GM19397 (cell line): ENCODE data around the gene KCNK17.
"Not testable (repeated sequence)": the region's sequence is repeated elsewhere in the genome, so short reads cannot be mapped to it uniquely, and the experiment has no call there.

Source experiments
- ATAC-seq: cut with Tn5 transposase; IDR thresholded peaks from one replicate; pipeline ENCODE4 v1.9.1; 2021; ENCODE audit warnings: mild to moderate bottlenecking, moderate library complexity; ENCODE audit not compliant: unreplicated experiment

The KCNK17 gene

GRCh38 chr6:39302669-39303424, 11.4 kb downstream of the KCNK17 start:
- ATAC-seq = peak; percentile 80

DNA sequence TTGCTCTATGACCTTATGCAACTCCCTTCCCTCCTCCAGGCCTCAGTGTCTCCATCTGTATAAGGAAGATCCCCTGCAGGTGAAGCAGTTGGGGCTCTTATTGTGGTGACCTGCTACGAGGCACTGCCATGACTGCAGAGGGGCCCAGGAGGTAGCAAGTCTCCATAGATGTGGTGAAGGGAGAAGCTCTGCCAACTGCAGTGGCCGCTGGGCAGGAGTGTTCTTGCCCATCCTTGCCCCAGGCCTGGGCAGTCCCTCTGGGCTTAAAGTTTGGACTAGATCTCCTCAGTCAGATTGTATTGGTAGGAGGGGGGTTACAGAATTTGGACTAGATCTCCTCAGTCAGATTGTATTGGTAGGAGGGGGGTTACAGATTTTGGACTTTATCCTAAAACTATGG, 12.2 kb downstream of the KCNK17 start:
- ATAC-seq = no peak

DNA sequence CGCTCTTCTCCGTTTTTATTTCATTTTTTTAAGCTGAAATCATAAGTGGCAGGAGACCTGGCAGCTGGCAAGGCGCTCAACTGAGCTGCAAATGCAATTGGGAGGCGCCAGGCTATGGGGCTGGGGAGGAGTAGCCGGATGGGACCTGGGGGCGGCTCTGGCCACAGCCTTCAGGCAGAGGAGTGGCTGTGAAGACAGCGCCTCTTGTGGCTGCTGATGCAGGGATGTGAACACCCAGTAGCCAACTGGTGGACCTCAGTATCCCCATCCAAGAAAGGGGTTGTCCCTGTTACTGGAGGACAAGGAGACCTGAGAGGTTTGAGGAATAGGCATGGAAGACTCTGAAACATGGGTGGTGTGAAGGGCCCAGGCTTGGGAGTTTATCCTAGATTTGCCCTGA, 12.6 kb downstream of the KCNK17 start:
- ATAC-seq = no peak

- ATAC-seq = no peak
These were observed 13.5 kb downstream of the KCNK17 start for GRCh38 chr6:39300739-39301138.

DNA sequence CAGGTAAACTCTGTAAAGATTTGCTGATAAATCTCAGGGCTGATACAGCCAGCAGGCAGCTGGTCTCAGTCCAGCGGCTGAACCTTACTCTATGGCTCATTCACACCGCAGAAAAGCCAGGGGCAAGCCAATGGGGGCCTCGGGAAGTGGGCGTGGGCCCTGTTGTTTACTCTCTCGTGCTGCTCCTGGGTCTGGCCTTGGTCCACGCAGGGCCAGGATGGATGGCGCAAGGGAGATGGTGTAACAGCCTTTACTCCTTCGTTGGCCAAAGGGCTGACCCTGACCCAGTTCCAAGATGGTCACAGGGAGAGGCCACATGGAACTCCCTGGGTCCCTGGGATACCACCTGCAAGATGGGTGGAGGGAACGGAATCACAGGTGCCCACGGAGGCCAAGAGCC, 16.2 kb downstream of the KCNK17 start:
- no peak for ATAC-seq

GRCh38 chr6:39296745-39297640, 17.2 kb downstream of the KCNK17 start:
- no peak for ATAC-seq

- ATAC-seq = no peak
These were observed 18.6 kb downstream of the KCNK17 start for GRCh38 chr6:39295611-39296011.

GRCh38 chr6:39294899-39295298, 19.3 kb downstream of the KCNK17 start:
- ATAC-seq = no peak

DNA sequence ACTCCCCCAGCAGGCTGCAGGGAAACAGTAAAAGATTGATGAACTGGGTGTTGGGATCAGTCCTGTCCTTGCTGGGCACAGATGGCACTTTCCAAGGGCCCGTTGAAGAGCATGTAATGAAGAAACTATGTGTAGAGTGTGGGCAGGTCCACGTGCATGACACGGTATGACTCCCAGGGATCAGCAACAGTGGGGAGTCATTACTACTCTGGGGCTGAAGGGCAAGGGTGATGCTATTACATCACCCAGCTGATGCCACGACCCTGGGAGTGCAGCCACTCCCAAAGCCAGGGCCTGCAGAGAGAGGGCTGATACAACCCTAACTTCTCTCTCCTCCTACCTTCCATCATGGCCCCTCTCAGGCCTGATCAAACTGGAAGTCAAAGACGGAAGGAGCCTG, 20.1 kb downstream of the KCNK17 start:
- ATAC-seq = no peak

DNA sequence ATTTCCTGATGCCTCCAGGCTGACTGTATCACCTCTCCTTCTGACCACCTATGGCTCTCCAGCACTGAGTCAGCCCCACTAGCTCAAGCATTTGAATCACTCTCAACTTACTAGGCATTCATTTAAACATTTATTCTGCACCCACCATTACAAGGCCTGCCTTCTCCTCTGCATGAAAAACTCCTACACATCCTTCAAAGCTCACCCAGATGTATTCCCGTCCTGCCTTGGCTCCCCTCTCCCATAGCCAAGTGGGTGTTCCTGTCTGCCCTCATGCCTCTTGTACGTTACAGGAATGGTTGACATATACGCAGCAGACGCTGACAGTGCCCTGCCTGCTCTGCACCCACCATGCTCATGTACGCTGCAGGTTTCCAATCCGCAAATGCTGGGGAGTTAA, 21.6 kb downstream of the KCNK17 start:
- ATAC-seq = no peak

DNA sequence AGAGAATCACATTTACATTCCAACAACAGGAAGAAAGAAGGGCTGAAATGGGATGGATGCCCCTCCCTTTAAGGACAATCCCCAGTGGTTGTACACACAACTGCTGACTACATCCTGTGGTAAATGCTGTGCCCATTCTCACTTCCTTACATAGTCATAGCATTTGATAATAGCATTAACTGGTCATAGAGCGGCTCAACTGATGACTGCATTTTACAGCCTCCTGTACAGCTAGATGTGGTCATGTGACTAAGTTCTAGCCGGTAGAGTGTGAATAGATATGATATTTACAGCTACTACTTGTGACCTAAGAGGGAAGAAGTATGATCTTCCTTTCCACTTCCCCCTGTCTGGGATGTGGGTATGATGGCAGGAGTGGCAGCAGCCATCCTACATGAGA, 24.7 kb downstream of the KCNK17 start:
- no peak for ATAC-seq

DNA sequence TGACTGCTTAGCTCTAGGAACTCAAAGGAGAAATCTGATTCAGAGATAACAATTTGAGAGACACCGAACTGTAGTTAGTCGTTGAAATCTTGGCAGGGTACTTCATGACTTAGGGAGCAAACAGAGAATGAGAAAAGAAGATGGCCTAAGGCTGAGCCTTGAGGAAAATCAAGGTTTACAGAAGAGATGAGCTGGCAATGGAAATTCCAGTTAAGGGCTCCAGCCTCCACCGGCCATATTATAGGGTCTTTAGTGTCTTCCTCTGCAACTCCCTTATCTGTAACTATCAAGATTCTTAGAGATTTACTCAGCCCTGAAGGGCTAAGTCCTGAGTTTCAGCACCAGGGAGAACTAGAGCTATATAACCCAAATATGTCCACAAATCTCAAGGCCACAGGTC, 26.6 kb downstream of the KCNK17 start:
- no peak for ATAC-seq

DNA sequence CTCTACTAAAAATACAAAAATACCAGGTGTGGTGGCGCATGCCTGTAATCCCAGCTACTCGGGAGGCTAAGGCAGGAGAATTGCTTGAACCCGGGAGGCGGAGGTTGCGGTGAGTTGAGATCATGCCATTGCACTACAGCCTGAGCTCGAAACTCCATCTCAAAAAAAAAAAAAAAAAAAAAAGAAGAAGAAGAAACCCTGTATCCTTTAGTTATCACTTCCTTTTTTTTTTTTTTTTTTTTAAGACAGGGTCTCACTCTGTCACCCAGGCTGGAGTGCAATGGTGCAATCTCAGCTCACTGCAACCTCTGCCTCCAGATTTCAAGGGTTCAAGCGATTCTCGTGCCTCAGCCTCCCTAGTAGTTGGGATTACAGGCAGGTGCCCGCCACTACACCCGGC, 27.6 kb downstream of the KCNK17 start:
- not testable (repeated sequence) for ATAC-seq

DNA sequence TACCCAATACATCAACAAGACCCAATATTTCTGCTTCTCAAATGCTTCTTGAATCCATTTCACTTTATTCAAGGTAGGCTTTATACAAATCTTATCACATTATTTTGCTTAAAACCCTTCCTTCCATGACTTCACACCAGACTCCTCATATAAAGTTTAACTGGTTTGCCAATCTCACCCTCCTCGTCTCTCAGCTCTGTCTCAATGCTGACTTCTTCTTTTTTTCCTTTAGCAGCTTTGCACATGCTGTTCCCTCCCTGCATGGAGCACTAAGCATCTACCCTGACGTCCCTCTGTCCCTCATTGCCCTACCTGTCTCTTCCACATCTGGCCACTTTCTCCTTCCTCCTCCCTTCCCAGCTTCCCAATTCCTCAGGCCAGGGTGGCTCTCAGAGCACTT, 31.4 kb downstream of the KCNK17 start:
- no peak for ATAC-seq

DNA sequence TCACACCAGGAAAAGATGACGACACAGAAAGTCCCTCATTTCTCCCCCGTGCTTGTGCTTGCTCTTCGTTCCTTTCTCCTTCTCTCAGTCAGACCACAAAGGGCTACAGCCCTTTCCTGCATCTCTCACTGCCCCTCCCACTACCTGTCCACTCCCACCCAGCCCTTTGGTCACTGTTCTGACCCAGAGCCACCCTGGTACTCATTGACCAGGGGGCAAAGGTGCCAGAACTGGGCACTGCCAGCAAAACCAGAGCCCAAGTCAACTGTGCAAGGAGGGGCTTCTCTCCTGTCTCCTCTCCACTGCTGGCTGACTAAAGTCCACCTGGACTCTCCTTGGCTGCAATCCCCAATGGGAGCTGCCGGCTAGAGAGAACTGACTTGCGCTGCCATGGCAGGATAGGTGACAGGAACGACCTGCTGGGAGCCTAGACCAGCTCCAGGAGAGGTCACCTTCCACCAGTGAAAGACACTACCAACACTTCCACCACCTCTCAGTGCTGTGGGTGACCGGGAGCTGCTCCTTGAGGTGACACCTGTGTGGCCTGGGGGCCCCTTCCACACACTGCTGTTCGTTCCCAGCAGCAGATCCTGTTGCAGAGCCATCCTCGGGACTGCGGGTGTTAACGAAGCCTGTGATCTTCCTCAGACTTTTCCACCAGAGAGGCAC, 32.8 kb downstream of the KCNK17 start:
- ATAC-seq = no peak

DNA sequence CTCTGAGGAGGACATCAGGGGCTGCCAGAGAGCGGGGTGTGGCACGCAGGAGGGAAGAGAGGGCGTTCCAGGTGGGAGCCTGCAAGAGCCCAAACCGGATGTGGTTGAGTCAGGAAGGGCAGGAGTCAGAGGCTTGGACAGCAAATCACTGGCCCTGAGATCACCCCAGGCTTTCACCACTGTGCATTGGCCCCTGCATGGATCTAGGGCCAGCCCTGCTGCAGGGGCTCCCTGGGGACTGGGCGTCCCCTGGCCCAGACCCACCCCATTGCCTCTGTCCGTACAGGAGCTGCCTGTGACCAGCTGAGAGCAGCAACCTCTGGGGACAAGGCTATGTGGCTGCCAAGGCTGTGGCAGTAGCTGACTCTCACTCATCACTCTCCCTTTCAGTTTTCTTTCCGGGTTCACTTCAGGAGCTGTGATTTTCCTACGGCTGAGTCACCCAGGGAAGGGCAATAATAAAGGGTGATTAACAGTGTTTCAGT, 33.9 kb downstream of the KCNK17 start:
- no peak for ATAC-seq

DNA sequence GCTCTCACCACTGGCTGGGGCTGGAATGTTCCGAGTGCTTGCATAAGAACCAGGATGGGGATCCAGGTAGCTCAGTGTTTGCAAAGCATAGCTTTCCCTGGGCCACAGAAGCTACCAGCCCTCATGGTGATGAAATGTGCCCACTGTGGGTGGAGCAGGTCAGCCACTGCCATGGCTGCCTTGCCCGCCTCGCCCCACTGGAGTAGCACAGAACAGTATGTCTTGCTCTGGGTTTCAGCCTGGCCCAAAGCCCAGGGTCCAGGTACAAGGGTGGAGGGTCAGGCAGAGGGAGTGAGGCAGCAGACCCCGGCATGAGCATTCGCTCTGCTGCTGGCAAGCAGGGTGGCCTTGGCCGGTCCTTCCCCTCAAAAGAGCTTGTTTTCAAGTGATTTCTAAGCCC, 34.7 kb downstream of the KCNK17 start:
- no peak for ATAC-seq

DNA sequence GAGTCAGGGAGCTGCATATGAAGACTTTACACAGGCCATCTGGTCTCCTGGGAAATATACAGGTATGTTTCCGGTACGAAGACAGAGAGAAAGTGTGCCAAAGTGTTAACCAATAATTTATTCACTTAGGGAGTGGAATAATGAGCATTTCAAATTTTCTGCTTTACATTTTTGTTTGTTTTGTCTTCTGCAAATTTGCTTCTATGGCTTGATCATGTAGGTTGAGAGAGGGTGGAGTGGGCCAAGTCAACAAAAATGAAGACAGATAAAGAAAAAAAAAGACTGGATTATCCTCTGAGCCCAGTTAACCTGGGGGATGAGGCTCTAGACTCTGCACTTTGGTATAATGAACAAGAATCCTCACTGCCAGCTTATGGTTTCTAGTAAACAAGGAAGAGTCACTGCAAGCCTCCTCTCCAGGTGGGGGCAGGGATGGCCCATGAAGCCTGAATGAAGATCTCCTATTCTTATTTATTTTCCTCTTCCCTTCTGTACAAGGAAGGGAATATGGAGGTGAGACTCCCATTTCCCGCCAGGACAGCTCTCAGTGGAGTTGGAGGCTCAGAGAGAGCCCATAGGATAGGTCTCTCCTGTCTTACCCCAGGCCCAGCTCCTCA, 37.7 kb downstream of the KCNK17 start:
- ATAC-seq = no peak

GRCh38 chr6:39274903-39275302, 39.3 kb downstream of the KCNK17 start:
- no peak for ATAC-seq

DNA sequence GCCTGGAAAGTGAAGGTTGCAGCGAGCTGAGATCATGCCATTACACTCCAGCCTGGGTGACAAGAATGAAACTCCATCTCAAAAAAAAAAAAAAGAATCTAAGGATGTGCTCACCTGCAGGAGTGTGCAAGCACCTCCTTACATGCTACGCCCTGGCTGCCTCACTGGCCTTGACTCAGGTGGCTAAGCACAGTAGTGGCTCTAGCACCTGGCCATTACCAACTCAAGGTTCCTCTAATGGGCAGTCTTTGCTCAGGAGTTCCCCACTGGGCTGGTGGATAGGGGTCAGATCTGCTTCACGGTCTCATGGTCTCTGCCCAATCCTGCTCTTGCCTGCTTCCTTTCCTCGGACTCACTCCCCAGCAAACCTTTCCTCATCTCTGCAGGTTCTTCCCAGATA, 39.7 kb downstream of the KCNK17 start:
- ATAC-seq = no peak

GRCh38 chr6:39273406-39273821, 40.8 kb downstream of the KCNK17 start:
- no peak for ATAC-seq
